ENCODE data around the gene CNTNAP3B. TPM values are rescaled to one million over a fixed set of nuclear protein-coding genes. Genes with fewer than 3 reads are reported as not detected.
"Not testable (repeated sequence)": the region's sequence is repeated elsewhere in the genome, so short reads cannot be mapped to it uniquely, and the experiment has no call there.

CNTNAP3B gene
- total RNA-seq, 1 donor from 2014 or later, result 24.1 TPM

GRCh38 chr9:41977965-41978600, 151.1 kb downstream of the CNTNAP3B start:
- not testable (repeated sequence) for DNase-seq (ENCODE audit: low spot score)

GRCh38 chr9:41974906-41975305, 154.3 kb downstream of the CNTNAP3B start:
- not testable (repeated sequence) for DNase-seq (ENCODE audit: low spot score)

- DNase-seq (ENCODE audit: low spot score), result not testable (repeated sequence)
These were observed 176.2 kb downstream of the CNTNAP3B start for GRCh38 chr9:41953007-41953406.

GRCh38 chr9:41941738-41942137, 187.5 kb downstream of the CNTNAP3B start:
- not testable (repeated sequence) for DNase-seq (ENCODE audit: low spot score)

GRCh38 chr9:41938143-41938542, 191.1 kb downstream of the CNTNAP3B start:
- DNase-seq (ENCODE audit: low spot score), result not testable (repeated sequence)

GRCh38 chr9:41935727-41936126, 193.5 kb downstream of the CNTNAP3B start:
- DNase-seq (ENCODE audit: low spot score), result not testable (repeated sequence)

- DNase-seq (ENCODE audit: low spot score), result not testable (repeated sequence)
These were observed 200.1 kb downstream of the CNTNAP3B start for GRCh38 chr9:41929172-41929571.

- DNase-seq (ENCODE audit: low spot score), result not testable (repeated sequence)
These were observed 211.9 kb downstream of the CNTNAP3B start for GRCh38 chr9:41917374-41917773.

- DNase-seq (ENCODE audit: low spot score), result not testable (repeated sequence)
These were observed 223.7 kb downstream of the CNTNAP3B start for GRCh38 chr9:41905488-41905887.

- not testable (repeated sequence) for DNase-seq (ENCODE audit: low spot score)
These were observed 226.5 kb downstream of the CNTNAP3B start for GRCh38 chr9:41902762-41903161.

GRCh38 chr9:41898720-41899343, 230.4 kb downstream of the CNTNAP3B start:
- not testable (repeated sequence) for DNase-seq (ENCODE audit: low spot score)

- not testable (repeated sequence) for DNase-seq (ENCODE audit: low spot score)
These were observed 254.7 kb downstream of the CNTNAP3B start for GRCh38 chr9:41874557-41874956.

GRCh38 chr9:41855422-41855821, 273.8 kb downstream of the CNTNAP3B start:
- DNase-seq (ENCODE audit: low spot score), result not testable (repeated sequence)

- DNase-seq (ENCODE audit: low spot score), result not testable (repeated sequence)
These were observed 277.1 kb downstream of the CNTNAP3B start for GRCh38 chr9:41851848-41852740.

GRCh38 chr9:41847829-41848228, 281.4 kb downstream of the CNTNAP3B start:
- not testable (repeated sequence) for DNase-seq (ENCODE audit: low spot score)

Other genes with a start within 250 kb of the CNTNAP3B start
- not detected for gene SPATA31A6, start 54.2 kb upstream of the CNTNAP3B start, total RNA-seq